ENCODE results near the gene PPP6R3.
"Not testable (repeated sequence)": the region's sequence is repeated elsewhere in the genome, so short reads cannot be mapped to it uniquely, and the experiment has no call there.

Gene PPP6R3

GRCh38 chr11:68593441-68593840 lies 132.9 kb downstream of the PPP6R3 start:
- no peak overlapping the region for H3K4me3 ChIP-seq (ENCODE audit: low read depth in 1 of 2, low read length in 2 of 2)
- H3K27ac ChIP-seq (ENCODE audit: low read depth, low read length), result no peak overlapping the region
- no peaks in the 10 kb centered on the region for H3K27me3 ChIP-seq (ENCODE audit: control insufficient read depth in 1 of 2, insufficient read depth in 2 of 2, low read length in 2 of 2)
- peaks cover 8% of the 10 kb centered on the region for H3K4me1 ChIP-seq (ENCODE audit: insufficient read depth, low read length)
- H3K36me3 ChIP-seq (ENCODE audit: insufficient read depth, low read length), result peaks cover 68% of the 10 kb centered on the region
- no peaks in the 10 kb centered on the region for H3K9me3 ChIP-seq (ENCODE audit: low read length)
- no peak overlapping the region for H3K9ac ChIP-seq (ENCODE audit: low read length)

GRCh38 chr11:68594123-68594522 lies 133.6 kb downstream of the PPP6R3 start:
- Histone ChIP-seq H3K9me3 (ENCODE audit: low read length) (no peaks in the 10 kb centered on the region), H3K4me3 (ENCODE audit: low read depth in 1 of 2, low read length in 2 of 2) (no peak overlapping the region), H3K36me3 (ENCODE audit: insufficient read depth, low read length) (peaks cover 75% of the 10 kb centered on the region), H3K9ac (ENCODE audit: low read length) (no peak overlapping the region), H3K27me3 (ENCODE audit: control insufficient read depth in 1 of 2, insufficient read depth in 2 of 2, low read length in 2 of 2) (no peaks in the 10 kb centered on the region), H3K4me1 (ENCODE audit: insufficient read depth, low read length) (peaks cover 8% of the 10 kb centered on the region), H3K27ac (ENCODE audit: low read depth, low read length) (no peak overlapping the region)

DNA sequence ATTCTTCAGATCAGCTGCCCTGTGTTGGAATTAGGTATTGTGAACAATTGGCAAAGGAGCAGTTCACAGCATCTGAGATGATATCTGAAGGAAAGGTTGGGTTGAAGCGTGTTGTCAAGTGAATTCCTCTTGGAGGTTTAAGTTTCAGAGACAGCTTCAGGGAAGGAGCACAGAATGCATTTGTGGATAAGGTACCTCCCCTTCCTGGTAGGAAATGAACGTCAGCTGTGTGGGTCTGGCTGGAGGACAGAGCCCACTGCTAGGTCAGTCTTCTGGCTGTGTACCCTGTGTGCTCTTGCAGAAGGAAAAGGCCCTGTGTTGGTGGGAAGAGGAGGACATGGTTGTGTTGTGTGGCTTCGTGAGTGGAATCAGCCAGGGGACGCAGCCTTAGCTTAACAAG lies 135.7 kb downstream of the PPP6R3 start:
- no peaks in the 10 kb centered on the region for H3K9me3 ChIP-seq (ENCODE audit: low read length)
- H3K27ac ChIP-seq (ENCODE audit: low read depth, low read length), result no peak overlapping the region
- H3K4me3 ChIP-seq (ENCODE audit: low read depth in 1 of 2, low read length in 2 of 2), result no peak overlapping the region
- no peak overlapping the region for H3K9ac ChIP-seq (ENCODE audit: low read length)
- H3K4me1 ChIP-seq (ENCODE audit: insufficient read depth, low read length), result no peaks in the 10 kb centered on the region
- H3K36me3 ChIP-seq (ENCODE audit: insufficient read depth, low read length), result peaks cover 77% of the 10 kb centered on the region
- no peaks in the 10 kb centered on the region for H3K27me3 ChIP-seq (ENCODE audit: control insufficient read depth in 1 of 2, insufficient read depth in 2 of 2, low read length in 2 of 2)

DNA sequence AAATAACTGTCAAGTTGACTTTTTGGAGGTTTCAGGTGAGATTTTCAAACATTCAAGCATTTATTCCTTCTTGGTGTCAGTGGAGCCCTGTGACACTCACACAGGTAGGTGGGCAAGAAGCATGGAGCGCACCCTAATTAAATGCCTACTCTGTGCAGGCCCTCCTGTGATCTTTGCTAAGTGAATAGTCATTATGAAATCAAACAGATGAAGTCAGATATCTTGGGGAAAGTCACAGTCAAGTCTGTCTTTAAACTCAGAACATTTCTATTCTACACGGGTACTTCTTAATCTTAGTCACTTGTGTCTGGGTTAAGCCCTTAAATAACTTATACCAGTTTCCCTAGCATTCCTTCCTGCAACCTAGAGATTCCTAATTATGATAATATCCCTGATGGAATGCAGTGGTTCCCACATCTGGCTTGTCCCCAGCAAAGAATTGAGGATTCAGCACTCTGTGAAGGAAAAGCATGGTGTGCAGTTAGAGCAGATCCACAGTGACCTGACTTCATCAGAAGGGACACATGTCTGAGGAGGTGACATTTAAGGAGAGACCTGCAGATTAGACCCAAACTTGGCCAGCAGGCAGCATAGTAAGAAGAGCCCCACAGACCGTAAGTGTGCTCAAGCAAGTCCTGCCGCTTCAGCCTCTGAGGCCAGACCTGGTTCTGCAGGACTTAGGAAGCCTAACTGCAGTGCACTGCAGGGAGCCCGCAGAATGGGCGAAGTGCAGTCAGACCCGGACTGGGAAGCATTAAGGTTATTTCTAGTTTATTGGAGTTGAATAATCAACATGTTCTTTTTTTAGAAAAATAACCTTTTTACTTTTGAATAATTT lies 138.5 kb downstream of the PPP6R3 start:
- H3K4me1 ChIP-seq (ENCODE audit: insufficient read depth, low read length), result no peaks in the 10 kb centered on the region
- H3K9me3 ChIP-seq (ENCODE audit: low read length), result no peaks in the 10 kb centered on the region
- no peak overlapping the region for H3K27ac ChIP-seq (ENCODE audit: low read depth, low read length)
- H3K4me3 ChIP-seq (ENCODE audit: low read depth in 1 of 2, low read length in 2 of 2), result no peak overlapping the region
- no peaks in the 10 kb centered on the region for H3K27me3 ChIP-seq (ENCODE audit: control insufficient read depth in 1 of 2, insufficient read depth in 2 of 2, low read length in 2 of 2)
- peaks cover 82% of the 10 kb centered on the region for H3K36me3 ChIP-seq (ENCODE audit: insufficient read depth, low read length)
- H3K9ac ChIP-seq (ENCODE audit: low read length), result no peak overlapping the region

DNA sequence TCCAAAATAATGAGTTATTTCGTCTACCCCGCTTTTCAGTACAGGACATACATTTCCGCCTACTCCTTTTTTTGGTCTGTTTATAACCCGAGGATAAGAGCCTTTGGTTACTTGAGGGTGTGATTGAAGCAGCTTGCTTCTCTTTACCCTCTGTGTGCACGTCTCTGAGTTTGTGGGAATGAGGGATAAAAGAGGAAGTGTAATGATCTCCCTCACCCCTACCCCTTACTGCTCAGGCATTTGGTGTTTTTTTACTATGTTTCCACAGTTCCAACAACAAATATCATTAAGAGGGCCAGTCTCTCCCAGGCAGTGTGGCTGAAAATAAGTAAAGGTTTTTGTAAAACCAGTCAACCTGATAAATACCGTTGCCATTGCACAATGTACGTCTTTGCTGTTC lies 140.6 kb downstream of the PPP6R3 start:
- Histone ChIP-seq H3K4me3 (ENCODE audit: low read depth in 1 of 2, low read length in 2 of 2) (no peak overlapping the region), H3K9me3 (ENCODE audit: low read length) (no peaks in the 10 kb centered on the region), H3K36me3 (ENCODE audit: insufficient read depth, low read length) (peaks cover 93% of the 10 kb centered on the region), H3K27me3 (ENCODE audit: control insufficient read depth in 1 of 2, insufficient read depth in 2 of 2, low read length in 2 of 2) (no peaks in the 10 kb centered on the region), H3K4me1 (ENCODE audit: insufficient read depth, low read length) (no peaks in the 10 kb centered on the region), H3K27ac (ENCODE audit: low read depth, low read length) (no peak overlapping the region), H3K9ac (ENCODE audit: low read length) (no peak overlapping the region)

- Histone ChIP-seq H3K27me3 (ENCODE audit: control insufficient read depth in 1 of 2, insufficient read depth in 2 of 2, low read length in 2 of 2) (no peaks in the 10 kb centered on the region), H3K4me1 (ENCODE audit: insufficient read depth, low read length) (no peaks in the 10 kb centered on the region), H3K4me3 (ENCODE audit: low read depth in 1 of 2, low read length in 2 of 2) (no peak overlapping the region), H3K36me3 (ENCODE audit: insufficient read depth, low read length) (peaks cover 88% of the 10 kb centered on the region), H3K9me3 (ENCODE audit: low read length) (no peaks in the 10 kb centered on the region), H3K9ac (ENCODE audit: low read length) (no peak overlapping the region), H3K27ac (ENCODE audit: low read depth, low read length) (no peak overlapping the region)
Measured at GRCh38 chr11:68609761-68610160, 149.2 kb downstream of the PPP6R3 start.

- Histone ChIP-seq H3K36me3 (ENCODE audit: insufficient read depth, low read length) (peaks cover 88% of the 10 kb centered on the region), H3K27me3 (ENCODE audit: control insufficient read depth in 1 of 2, insufficient read depth in 2 of 2, low read length in 2 of 2) (no peaks in the 10 kb centered on the region), H3K27ac (ENCODE audit: low read depth, low read length) (no peak overlapping the region)
Measured at GRCh38 chr11:68610452-68611116, 150.0 kb downstream of the PPP6R3 start.

GRCh38 chr11:68615657-68616056 lies 155.1 kb downstream of the PPP6R3 start:
- H3K27me3 ChIP-seq (ENCODE audit: control insufficient read depth in 1 of 2, insufficient read depth in 2 of 2, low read length in 2 of 2), result no peaks in the 10 kb centered on the region
- H3K4me1 ChIP-seq (ENCODE audit: insufficient read depth, low read length), result no peaks in the 10 kb centered on the region
- H3K9me3 ChIP-seq (ENCODE audit: low read length), result no peaks in the 10 kb centered on the region
- no peak overlapping the region for H3K9ac ChIP-seq (ENCODE audit: low read length)
- no peak overlapping the region for H3K4me3 ChIP-seq (ENCODE audit: low read depth in 1 of 2, low read length in 2 of 2)
- H3K27ac ChIP-seq (ENCODE audit: low read depth, low read length), result no peak overlapping the region
- H3K36me3 ChIP-seq (ENCODE audit: insufficient read depth, low read length), result peaks cover 53% of the 10 kb centered on the region

More at GRCh38 chr11:68610452-68611116, 150.0 kb downstream of the PPP6R3 start:
- Histone ChIP-seq H3K9ac (ENCODE audit: low read length) (no peak overlapping the region), H3K4me3 (ENCODE audit: low read depth in 1 of 2, low read length in 2 of 2) (no peak overlapping the region), H3K4me1 (ENCODE audit: insufficient read depth, low read length) (no peaks in the 10 kb centered on the region), H3K9me3 (ENCODE audit: low read length) (no peaks in the 10 kb centered on the region)

- H3K36me3 ChIP-seq (ENCODE audit: insufficient read depth, low read length), result peaks cover 30% of the 10 kb centered on the region
- H3K27me3 ChIP-seq (ENCODE audit: control insufficient read depth in 1 of 2, insufficient read depth in 2 of 2, low read length in 2 of 2), result no peaks in the 10 kb centered on the region
- no peak overlapping the region for H3K4me3 ChIP-seq (ENCODE audit: low read depth in 1 of 2, low read length in 2 of 2)
- H3K9me3 ChIP-seq (ENCODE audit: low read length), result no peaks in the 10 kb centered on the region
- H3K4me1 ChIP-seq (ENCODE audit: insufficient read depth, low read length), result no peaks in the 10 kb centered on the region
- H3K27ac ChIP-seq (ENCODE audit: low read depth, low read length), result no peak overlapping the region
- no peak overlapping the region for H3K9ac ChIP-seq (ENCODE audit: low read length)
Measured at GRCh38 chr11:68617925-68618809, 157.6 kb downstream of the PPP6R3 start.

DNA sequence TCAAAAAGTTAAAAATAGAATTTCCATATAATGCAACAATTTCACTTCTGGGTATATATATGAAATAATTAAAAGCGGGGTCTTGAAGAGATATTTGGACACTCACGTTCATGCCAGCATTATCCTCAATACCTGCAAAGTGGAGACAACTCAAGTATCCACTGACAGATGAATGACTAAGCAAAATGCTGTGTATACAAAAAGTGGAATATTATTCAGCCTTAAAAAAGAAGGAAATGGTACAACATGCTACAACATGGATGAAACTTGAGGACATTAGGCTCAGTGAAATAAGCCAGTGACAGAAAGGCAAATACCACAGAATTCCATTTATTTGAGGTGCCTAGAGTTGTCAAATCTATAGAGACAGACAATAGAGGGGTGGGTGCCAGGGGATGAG lies 161.3 kb downstream of the PPP6R3 start:
- Histone ChIP-seq H3K9me3 (ENCODE audit: low read length) (no peaks in the 10 kb centered on the region), H3K4me3 (ENCODE audit: low read depth in 1 of 2, low read length in 2 of 2) (no peak overlapping the region), H3K27ac (ENCODE audit: low read depth, low read length) (no peak overlapping the region), H3K27me3 (ENCODE audit: control insufficient read depth in 1 of 2, insufficient read depth in 2 of 2, low read length in 2 of 2) (no peaks in the 10 kb centered on the region), H3K36me3 (ENCODE audit: insufficient read depth, low read length) (peaks cover under 1% of the 10 kb centered on the region), H3K9ac (ENCODE audit: low read length) (no peak overlapping the region), H3K4me1 (ENCODE audit: insufficient read depth, low read length) (no peaks in the 10 kb centered on the region)

DNA sequence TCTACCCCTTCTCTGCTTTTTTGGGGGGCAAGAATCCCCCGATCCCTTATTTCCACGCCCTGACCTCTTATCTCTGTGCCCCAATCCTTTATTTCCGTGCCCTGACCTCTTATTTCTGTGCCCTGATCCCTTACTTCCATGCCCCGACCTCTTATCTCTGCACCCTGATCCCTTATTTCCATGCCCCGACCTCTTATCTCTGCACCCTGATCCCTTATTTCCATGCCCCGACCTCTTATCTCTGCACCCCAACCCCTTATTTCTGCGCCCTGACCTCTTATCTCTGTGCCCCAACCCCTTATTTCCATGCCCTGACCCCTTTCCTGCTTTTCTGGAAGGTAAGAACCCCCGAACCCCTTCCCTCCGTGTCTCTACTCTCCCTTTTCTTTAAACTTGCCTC lies 163.2 kb downstream of the PPP6R3 start:
- not testable (repeated sequence) for H3K4me1 ChIP-seq (ENCODE audit: insufficient read depth, low read length); H3K4me3 ChIP-seq (ENCODE audit: low read depth in 1 of 2, low read length in 2 of 2); H3K9me3 ChIP-seq (ENCODE audit: low read length); H3K36me3 ChIP-seq (ENCODE audit: insufficient read depth, low read length); H3K9ac ChIP-seq (ENCODE audit: low read length); H3K27ac ChIP-seq (ENCODE audit: low read depth, low read length); H3K27me3 ChIP-seq (ENCODE audit: control insufficient read depth in 1 of 2, insufficient read depth in 2 of 2, low read length in 2 of 2)
